ENCODE data around the gene FBLN7. TPM values are rescaled to one million over a fixed set of nuclear protein-coding genes. Genes with fewer than 3 reads are reported as not detected.
"Not testable (repeated sequence)": the region's sequence is repeated elsewhere in the genome, so short reads cannot be mapped to it uniquely, and the experiment has no call there.

Gene FBLN7
- 1.00 TPM for total RNA-seq
- long read RNA-seq, partial matches to known transcripts = 0 of 1 reads
- long read RNA-seq, other reads (novel, unspliced or antisense) = 0 of 1 reads

- no peak for DNase-seq (ENCODE audit: low spot score)
- intact Hi-C loops (cut with DNase I) = no loop called here
Observed at GRCh38 chr2:112138159-112139032, at the start of gene FBLN7. Gene FBLN7 (plus strand): TSS chr2:112138385. CDS start chr2:112138656, 271 bp downstream.

- no peak for DNase-seq (ENCODE audit: low spot score)
- intact Hi-C loops (cut with DNase I) = no loop called here
Observed at GRCh38 chr2:112089375-112089774, 48.8 kb upstream of the FBLN7 start.

- intact Hi-C loops (cut with DNase I) = no loop called here
- DNase-seq (ENCODE audit: low spot score) = no peak
Observed at GRCh38 chr2:112092286-112093041, 45.7 kb upstream of the FBLN7 start.

GRCh38 chr2:112093216-112093615 lies 45.0 kb upstream of the FBLN7 start:
- intact Hi-C loops (cut with DNase I) = no loop called here

GRCh38 chr2:112095681-112096080 lies 42.5 kb upstream of the FBLN7 start:
- intact Hi-C loops (cut with DNase I) = no loop called here

More at GRCh38 chr2:112093216-112093615, 45.0 kb upstream of the FBLN7 start:
- DNase-seq (ENCODE audit: low spot score) = no peak

GRCh38 chr2:112096098-112096497 lies 42.1 kb upstream of the FBLN7 start:
- intact Hi-C loops (cut with DNase I) = no loop called here
- no peak for DNase-seq (ENCODE audit: low spot score)

More at GRCh38 chr2:112095681-112096080, 42.5 kb upstream of the FBLN7 start:
- no peak for DNase-seq (ENCODE audit: low spot score)

GRCh38 chr2:112108178-112108832 lies 29.9 kb upstream of the FBLN7 start:
- intact Hi-C loops (cut with DNase I) = no loop called here
- DNase-seq (ENCODE audit: low spot score) = no peak

- no peak for DNase-seq (ENCODE audit: low spot score)
- intact Hi-C loops (cut with DNase I) = no loop called here
Observed at GRCh38 chr2:112109278-112109677, 28.9 kb upstream of the FBLN7 start.

GRCh38 chr2:112110966-112111365 lies 27.2 kb upstream of the FBLN7 start:
- intact Hi-C loops (cut with DNase I) = no loop called here

GRCh38 chr2:112113354-112113753 lies 24.8 kb upstream of the FBLN7 start:
- intact Hi-C loops (cut with DNase I); DNase-seq (ENCODE audit: low spot score): not testable (repeated sequence)

More at GRCh38 chr2:112110966-112111365, 27.2 kb upstream of the FBLN7 start:
- DNase-seq (ENCODE audit: low spot score) = no peak

GRCh38 chr2:112118148-112118547 lies 20.0 kb upstream of the FBLN7 start:
- intact Hi-C loops (cut with DNase I) = no loop called here
- no peak for DNase-seq (ENCODE audit: low spot score)

- intact Hi-C loops (cut with DNase I) = loop anchor here (5.0 kb wide), 2 partner anchors 136 to 311 kb away; partner anchors contain the start of genes RGPD8 and ZC3H8
- DNase-seq (ENCODE audit: low spot score) = no peak
Observed at GRCh38 chr2:112121682-112122254, 16.4 kb upstream of the FBLN7 start.

- DNase-seq (ENCODE audit: low spot score) = no peak
- intact Hi-C loops (cut with DNase I) = no loop called here
Observed at GRCh38 chr2:112129060-112129459, 9.1 kb upstream of the FBLN7 start.

GRCh38 chr2:112133344-112133743 lies 4.8 kb upstream of the FBLN7 start:
- no peak for DNase-seq (ENCODE audit: low spot score)
- intact Hi-C loops (cut with DNase I) = no loop called here

GRCh38 chr2:112134120-112134519 lies 4.1 kb upstream of the FBLN7 start:
- DNase-seq (ENCODE audit: low spot score) = no peak
- intact Hi-C loops (cut with DNase I) = no loop called here

GRCh38 chr2:112136096-112136495 lies 2.1 kb upstream of the FBLN7 start:
- intact Hi-C loops (cut with DNase I) = no loop called here
- no peak for DNase-seq (ENCODE audit: low spot score)

- intact Hi-C loops (cut with DNase I) = no loop called here
- no peak for DNase-seq (ENCODE audit: low spot score)
Observed at GRCh38 chr2:112137516-112138158, 548 bp upstream of the FBLN7 start.

- intact Hi-C loops (cut with DNase I); DNase-seq (ENCODE audit: low spot score): not testable (repeated sequence)
Observed at GRCh38 chr2:112139033-112139614, 939 bp downstream of the FBLN7 start.
